Panc1 (cell line): ENCODE measurements around the gene GYG2.

Experiments used
- POLR2AphosphoS5 ChIP-seq: IDR thresholded peaks from 2 replicates; pipeline ENCODE4 v1.6.1; 2012; ENCODE audit warnings: mild to moderate bottlenecking, low read depth, low read length, moderate library complexity
- TF ChIP-seq, protein P1 (sequence below): fragments of 450-650 bp; IDR thresholded peaks from 2 replicates; pipeline ENCODE4 v1.5.1; 2017; ENCODE audit warnings: mild to moderate bottlenecking

DNA sequence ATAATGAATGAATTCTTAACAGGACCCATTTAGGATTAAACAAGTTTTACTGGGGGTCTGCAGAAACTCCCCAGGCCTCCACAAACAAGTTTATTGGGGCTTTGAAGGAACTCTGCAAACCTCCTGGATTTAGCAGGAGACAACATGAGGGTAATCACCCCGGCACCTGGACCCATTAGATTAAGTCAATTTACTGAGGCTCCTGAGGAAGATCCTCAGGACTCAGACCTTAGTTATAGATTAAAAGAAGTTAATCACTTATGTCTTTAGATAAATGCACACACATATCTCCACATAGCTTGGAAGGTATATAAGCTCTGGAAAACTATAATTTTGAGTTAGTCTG is 47.5 kb upstream of the GYG2 start:
- TF ChIP-seq, protein P1, sequence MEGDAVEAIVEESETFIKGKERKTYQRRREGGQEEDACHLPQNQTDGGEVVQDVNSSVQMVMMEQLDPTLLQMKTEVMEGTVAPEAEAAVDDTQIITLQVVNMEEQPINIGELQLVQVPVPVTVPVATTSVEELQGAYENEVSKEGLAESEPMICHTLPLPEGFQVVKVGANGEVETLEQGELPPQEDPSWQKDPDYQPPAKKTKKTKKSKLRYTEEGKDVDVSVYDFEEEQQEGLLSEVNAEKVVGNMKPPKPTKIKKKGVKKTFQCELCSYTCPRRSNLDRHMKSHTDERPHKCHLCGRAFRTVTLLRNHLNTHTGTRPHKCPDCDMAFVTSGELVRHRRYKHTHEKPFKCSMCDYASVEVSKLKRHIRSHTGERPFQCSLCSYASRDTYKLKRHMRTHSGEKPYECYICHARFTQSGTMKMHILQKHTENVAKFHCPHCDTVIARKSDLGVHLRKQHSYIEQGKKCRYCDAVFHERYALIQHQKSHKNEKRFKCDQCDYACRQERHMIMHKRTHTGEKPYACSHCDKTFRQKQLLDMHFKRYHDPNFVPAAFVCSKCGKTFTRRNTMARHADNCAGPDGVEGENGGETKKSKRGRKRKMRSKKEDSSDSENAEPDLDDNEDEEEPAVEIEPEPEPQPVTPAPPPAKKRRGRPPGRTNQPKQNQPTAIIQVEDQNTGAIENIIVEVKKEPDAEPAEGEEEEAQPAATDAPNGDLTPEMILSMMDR: no peak
- no peak for TF ChIP-seq POLR2AphosphoS5
